ENCODE data around the gene C11orf21. TPM values are rescaled to one million over a fixed set of nuclear protein-coding genes. Genes with fewer than 3 reads are reported as not detected.

C11orf21 gene
- total RNA-seq, 1 donor from 2014 or later, result 8.1 TPM

DNA sequence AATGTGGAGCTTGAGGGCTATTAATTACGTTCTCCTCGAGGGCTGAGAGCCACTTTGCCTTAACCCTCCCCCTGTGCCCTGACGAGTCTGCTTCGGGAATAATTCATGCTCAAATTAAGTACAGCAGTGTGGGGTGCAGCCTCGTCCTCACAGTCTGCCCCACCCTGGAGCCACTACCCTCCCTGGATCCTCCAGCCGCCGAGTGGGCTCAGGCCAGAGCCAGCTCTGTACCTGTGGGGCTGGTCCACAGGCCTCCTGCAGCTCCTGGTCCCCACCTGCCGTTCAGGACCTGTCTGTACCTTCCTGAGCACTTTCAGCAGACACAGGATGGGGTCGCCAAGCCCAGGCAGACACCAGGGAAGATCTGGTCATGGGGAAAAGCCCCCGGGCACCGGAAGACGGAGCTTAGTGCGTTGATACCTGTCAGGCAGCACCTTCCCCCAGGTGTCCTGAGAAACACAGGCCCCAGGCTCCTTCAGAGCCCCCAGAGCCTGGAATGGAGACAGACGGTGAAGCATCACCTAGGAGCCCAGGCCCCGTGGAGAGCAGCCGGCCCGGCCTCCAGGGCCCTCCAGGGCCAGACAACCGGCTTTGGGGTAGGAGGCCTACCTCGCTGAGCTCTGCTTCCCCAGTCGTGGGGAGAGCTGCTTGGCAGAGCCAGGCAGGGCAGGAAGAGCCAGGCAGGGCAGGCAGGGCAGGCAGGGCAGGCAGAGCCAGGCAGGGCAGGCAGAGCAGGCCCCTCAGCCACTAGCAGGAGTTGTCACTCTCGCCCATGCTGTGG lies 9.8 kb upstream of the C11orf21 start:
- H3K36me3 ChIP-seq, result no peaks in the 10 kb centered on the region
- H3K4me1 ChIP-seq, result peaks cover 75% of the 10 kb centered on the region
- H3K27ac ChIP-seq, result peak overlapping the region; percentile 97
- TF ChIP-seq, protein P1, sequence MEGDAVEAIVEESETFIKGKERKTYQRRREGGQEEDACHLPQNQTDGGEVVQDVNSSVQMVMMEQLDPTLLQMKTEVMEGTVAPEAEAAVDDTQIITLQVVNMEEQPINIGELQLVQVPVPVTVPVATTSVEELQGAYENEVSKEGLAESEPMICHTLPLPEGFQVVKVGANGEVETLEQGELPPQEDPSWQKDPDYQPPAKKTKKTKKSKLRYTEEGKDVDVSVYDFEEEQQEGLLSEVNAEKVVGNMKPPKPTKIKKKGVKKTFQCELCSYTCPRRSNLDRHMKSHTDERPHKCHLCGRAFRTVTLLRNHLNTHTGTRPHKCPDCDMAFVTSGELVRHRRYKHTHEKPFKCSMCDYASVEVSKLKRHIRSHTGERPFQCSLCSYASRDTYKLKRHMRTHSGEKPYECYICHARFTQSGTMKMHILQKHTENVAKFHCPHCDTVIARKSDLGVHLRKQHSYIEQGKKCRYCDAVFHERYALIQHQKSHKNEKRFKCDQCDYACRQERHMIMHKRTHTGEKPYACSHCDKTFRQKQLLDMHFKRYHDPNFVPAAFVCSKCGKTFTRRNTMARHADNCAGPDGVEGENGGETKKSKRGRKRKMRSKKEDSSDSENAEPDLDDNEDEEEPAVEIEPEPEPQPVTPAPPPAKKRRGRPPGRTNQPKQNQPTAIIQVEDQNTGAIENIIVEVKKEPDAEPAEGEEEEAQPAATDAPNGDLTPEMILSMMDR (IDR thresholded peaks at IDR 0.05), result no peak
- TF ChIP-seq POLR2A (IDR thresholded peaks at IDR 0.05), result no peak
- TF ChIP-seq POLR2AphosphoS5 (IDR thresholded peaks at IDR 0.05; ENCODE audit: insufficient read depth in 1 of 2, low read depth in 1 of 2), result no peak
- no peak for DNase-seq (ENCODE audit: extremely low spot score in 2 of 2)
- no peaks in the 10 kb centered on the region for H3K27me3 ChIP-seq
- intact Hi-C loops (cut with DNase I), result no loop called here
- H3K4me3 ChIP-seq, result no peak overlapping the region
- H3K9me3 ChIP-seq, result no peaks in the 10 kb centered on the region

DNA sequence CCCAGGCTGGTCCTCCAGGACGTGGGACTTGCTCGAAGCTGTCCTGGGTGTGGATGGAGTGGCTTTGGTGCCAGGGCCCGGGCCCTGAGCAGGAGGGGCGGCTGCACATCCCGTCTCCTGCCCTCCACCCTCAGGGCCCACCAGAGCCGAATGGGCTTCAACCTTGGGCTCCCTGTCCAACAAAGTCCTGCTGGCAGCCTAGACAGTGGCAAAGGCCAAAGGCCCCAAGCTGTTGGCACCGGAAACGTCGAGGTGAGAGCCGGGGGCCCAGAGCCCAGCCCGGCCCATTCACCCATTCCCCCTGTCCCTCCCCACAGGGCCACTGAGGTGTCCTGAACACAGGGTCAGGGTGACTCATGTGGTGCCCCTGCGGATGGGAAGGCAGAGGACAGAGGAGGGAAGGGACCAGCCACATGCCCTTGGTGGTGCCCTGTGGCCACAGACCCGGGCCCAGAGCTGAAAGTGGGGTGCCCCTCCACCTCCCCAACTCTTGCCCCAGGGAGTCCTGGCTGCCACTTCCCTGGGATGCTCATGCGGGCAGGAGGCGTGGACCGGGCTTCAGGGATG lies 9.2 kb upstream of the C11orf21 start:
- no peaks in the 10 kb centered on the region for H3K36me3 ChIP-seq
- peak overlapping the region; percentile 97 for H3K27ac ChIP-seq
- TF ChIP-seq POLR2A (IDR thresholded peaks at IDR 0.05) (no peak), POLR2AphosphoS5 (IDR thresholded peaks at IDR 0.05; ENCODE audit: insufficient read depth in 1 of 2, low read depth in 1 of 2) (no peak)
- TF ChIP-seq, protein P1 (IDR thresholded peaks at IDR 0.05), result no peak
- no peaks in the 10 kb centered on the region for H3K9me3 ChIP-seq
- intact Hi-C loops (cut with DNase I), result no loop called here
- H3K27me3 ChIP-seq, result no peaks in the 10 kb centered on the region
- H3K4me3 ChIP-seq, result no peak overlapping the region
- DNase-seq (ENCODE audit: extremely low spot score in 2 of 2), result no peak
- peaks cover 80% of the 10 kb centered on the region for H3K4me1 ChIP-seq

- Histone ChIP-seq H3K4me1 (peaks cover 80% of the 10 kb centered on the region), H3K27ac (peak overlapping the region; percentile 97), H3K27me3 (no peaks in the 10 kb centered on the region), H3K36me3 (no peaks in the 10 kb centered on the region), H3K9me3 (no peaks in the 10 kb centered on the region), H3K4me3 (no peak overlapping the region)
- no peak for DNase-seq (ENCODE audit: extremely low spot score in 2 of 2)
- intact Hi-C loops (cut with DNase I), result no loop called here
- TF ChIP-seq POLR2AphosphoS5 (IDR thresholded peaks at IDR 0.05; ENCODE audit: insufficient read depth in 1 of 2, low read depth in 1 of 2), result no peak
- TF ChIP-seq, protein P1 (IDR thresholded peaks at IDR 0.05), result no peak
- TF ChIP-seq POLR2A (IDR thresholded peaks at IDR 0.05), result no peak
These were observed 8.5 kb upstream of the C11orf21 start for GRCh38 chr11:2310073-2310785.

GRCh38 chr11:2309251-2310072 lies 7.7 kb upstream of the C11orf21 start:
- intact Hi-C loops (cut with DNase I), result loop anchor here (5.0 to 10.0 kb wide), 3 partner anchors 88 to 585 kb away; no protein-coding TSS in a partner anchor
- TF ChIP-seq POLR2A (IDR thresholded peaks at IDR 0.05) (no peak), POLR2AphosphoS5 (IDR thresholded peaks at IDR 0.05; ENCODE audit: insufficient read depth in 1 of 2, low read depth in 1 of 2) (no peak)
- TF ChIP-seq, protein P1 (IDR thresholded peaks at IDR 0.05), result no peak
- H3K4me1 ChIP-seq, result peaks cover 80% of the 10 kb centered on the region

More at GRCh38 chr11:2309251-2310072, 7.7 kb upstream of the C11orf21 start:
- Histone ChIP-seq H3K9me3 (no peaks in the 10 kb centered on the region), H3K36me3 (no peaks in the 10 kb centered on the region), H3K27ac (peak overlapping the region; percentile 51), H3K27me3 (no peaks in the 10 kb centered on the region), H3K4me3 (no peak overlapping the region)
- no peak for DNase-seq (ENCODE audit: extremely low spot score in 2 of 2)

Data from vagina (tissue), 2 donors.